NCI-H69 (cell line): ENCODE data around the gene C1QTNF5.
A peak's percentile ranks its signal among the peaks of the same experiment; 100 is the strongest.
"Not testable (repeated sequence)": the region's sequence is repeated elsewhere in the genome, so short reads cannot be mapped to it uniquely, and the experiment has no call there.

Experiments used
- DNase-seq: peaks from one replicate; lab custom pipeline; 2025; lab: John Stamatoyannopoulos, UW

The C1QTNF5 gene

GRCh38 chr11:119340335-119341221 lies at the start of gene C1QTNF5:
C1QTNF5 (minus strand) TSS chr11:119340883; CDS start chr11:119340397, 486 bp downstream.
- no peak for DNase-seq

GRCh38 chr11:119389611-119390254 lies 49.0 kb upstream of the C1QTNF5 start:
- DNase-seq: peak; percentile 78

GRCh38 chr11:119388103-119388502 lies 47.4 kb upstream of the C1QTNF5 start:
- DNase-seq: no peak

GRCh38 chr11:119384332-119384731 lies 43.6 kb upstream of the C1QTNF5 start:
- DNase-seq: no peak

- not testable (repeated sequence) for DNase-seq
Measured at GRCh38 chr11:119382513-119382912, 41.8 kb upstream of the C1QTNF5 start.

- DNase-seq: peak; percentile 33
Measured at GRCh38 chr11:119382101-119382500, 41.4 kb upstream of the C1QTNF5 start.

- peak; percentile 98 for DNase-seq
Measured at GRCh38 chr11:119381181-119381988, 40.7 kb upstream of the C1QTNF5 start, which contains the start of gene USP2. USP2 (minus strand) TSS chr11:119381690; CDS start chr11:119373480, 8,210 bp downstream.

- peak; percentile 71 for DNase-seq
Measured at GRCh38 chr11:119380827-119381180, 40.1 kb upstream of the C1QTNF5 start.

GRCh38 chr11:119380160-119380826 lies 39.6 kb upstream of the C1QTNF5 start:
- no peak for DNase-seq

- DNase-seq: no peak
Measured at GRCh38 chr11:119378851-119379465, 38.3 kb upstream of the C1QTNF5 start.

GRCh38 chr11:119377961-119378667 lies 37.4 kb upstream of the C1QTNF5 start:
- peak; percentile 24 for DNase-seq

- DNase-seq: peak; percentile 47
Measured at GRCh38 chr11:119377112-119377901, 36.6 kb upstream of the C1QTNF5 start.

- peak; percentile 97 for DNase-seq
Measured at GRCh38 chr11:119376197-119376847, 35.6 kb upstream of the C1QTNF5 start.

- DNase-seq: peak; percentile 81
Measured at GRCh38 chr11:119375337-119376196, 34.9 kb upstream of the C1QTNF5 start.

- peak; percentile 46 for DNase-seq
Measured at GRCh38 chr11:119374632-119375336, 34.1 kb upstream of the C1QTNF5 start.

GRCh38 chr11:119373921-119374631 lies 33.4 kb upstream of the C1QTNF5 start:
- DNase-seq: peak; percentile 88
